Activated CD4-positive, alpha-beta T cell treated with anti-CD3 and anti-CD28 coated beads, Interleukin-2, Interleukin-4, amounts not matched to agents 100 ng/mL and 50 ng/mL, durations not matched to agents 16 hours and 8 hours (primary cell): Measurements from ENCODE around the gene APBA2.
A peak's percentile ranks its signal among the peaks of the same experiment; 100 is the strongest.

ENCODE experiments used
- DNase-seq: peaks from one replicate; pipeline ENCODE4 v3.0.0-alpha.2; 2020; ENCODE audit warnings: low spot score

Gene APBA2

DNA sequence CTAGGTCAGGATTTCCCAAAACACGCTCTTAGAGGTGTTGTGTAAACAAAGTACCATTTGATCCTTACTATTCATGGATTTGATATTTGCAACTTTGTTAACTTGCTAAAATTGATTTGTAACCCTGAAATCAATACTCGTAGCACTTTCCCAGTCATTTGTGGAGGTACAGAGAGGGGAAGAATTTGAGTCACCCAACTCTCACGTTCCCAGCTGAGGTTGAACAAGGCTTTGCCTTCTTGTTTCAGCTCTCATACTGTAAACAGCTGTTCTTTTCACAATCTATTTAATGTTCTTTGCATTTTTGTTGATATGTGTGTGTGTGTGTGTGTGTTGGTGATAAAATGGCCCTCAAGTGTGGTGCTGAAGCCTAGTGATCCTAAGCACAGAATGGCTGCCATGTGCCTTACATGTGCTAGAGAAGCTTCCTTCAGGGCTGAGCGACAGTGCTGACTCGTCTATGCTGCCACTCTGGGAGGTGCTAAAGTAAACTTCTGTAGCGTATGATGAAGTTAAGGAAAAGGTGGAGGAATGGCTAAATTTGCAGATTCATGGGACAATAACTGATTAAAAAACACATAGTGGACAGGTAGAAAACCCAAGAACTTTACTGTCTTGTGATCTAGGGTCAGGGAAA, 173.2 kb downstream of the APBA2 start:
- DNase-seq: peak; percentile 24

DNA sequence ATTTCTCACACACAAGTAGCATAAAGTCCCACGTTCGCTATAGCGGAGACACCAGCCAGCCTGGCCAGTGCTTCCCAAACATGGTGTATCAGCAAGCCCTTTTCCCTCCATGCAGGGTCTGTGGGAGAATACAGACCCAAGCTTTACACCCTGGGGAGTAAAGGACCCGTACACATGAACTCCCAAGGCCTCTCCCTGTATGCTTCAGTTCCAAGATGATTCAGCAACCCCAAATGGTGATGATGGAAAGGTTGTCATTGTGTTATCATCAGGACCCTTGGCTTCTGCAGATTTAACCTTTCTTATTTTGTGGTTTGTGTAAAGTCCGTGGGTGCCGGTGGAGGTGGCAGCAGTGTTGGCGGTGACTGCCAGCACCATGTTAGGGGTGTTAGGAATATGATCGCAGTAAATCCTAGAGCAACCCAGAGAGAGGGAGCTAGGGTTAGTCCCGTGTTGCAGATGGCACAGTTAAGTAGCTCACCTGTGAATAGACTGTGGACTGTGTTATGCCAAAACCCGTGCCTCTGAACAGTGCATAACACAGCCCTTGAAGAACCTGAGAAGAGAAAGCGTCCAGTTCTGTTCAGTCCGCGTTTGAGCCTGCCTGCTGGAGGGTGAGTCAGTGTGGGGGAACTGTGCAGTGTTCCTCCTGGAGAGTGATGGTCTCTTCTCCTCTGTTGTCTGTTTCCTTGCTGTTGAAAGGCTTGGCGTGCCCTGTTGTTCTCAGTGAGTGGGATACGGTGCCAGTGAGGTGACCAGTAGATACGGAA, 174.3 kb downstream of the APBA2 start:
- DNase-seq: no peak

DNA sequence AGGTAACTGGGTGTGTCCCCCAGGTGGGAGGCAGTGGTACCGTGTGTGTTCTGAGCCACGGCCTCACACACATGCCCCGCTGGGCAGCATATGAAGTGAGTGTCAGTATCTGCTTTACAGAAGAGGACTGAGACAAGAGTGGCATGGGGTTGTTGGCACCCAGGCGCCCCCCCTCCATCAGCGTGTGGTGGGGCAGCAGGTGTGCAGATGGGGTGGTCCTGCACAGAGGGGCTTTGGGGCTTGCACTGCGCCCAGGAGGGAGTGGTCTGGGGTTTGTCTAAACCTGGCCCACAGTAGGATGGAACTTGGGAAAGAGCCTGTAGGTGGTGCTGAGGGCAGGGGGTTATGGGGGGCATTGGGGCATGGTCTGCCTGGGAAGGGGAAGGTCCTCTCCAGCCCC, 176.0 kb downstream of the APBA2 start:
- no peak for DNase-seq

DNA sequence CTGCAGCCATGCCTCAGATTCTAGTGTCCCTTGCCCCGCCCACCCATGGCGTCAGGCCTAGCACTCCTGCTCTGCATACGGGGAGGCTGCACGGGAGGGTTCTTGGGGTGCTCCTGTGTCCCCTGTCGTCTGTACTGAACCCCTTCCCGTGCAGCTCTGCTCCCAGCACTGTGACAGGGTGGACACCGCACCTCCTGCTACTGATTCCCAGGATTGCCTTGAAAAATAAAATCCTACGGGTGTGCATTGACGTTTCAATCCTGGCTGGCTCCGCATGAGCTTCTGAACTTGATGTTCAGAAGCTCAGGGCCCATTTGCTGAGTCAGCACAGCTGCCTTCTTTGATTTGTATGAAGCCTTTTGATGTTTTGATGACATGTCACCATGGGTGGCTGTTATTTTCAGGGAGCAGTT, 176.4 kb downstream of the APBA2 start:
- no peak for DNase-seq

DNA sequence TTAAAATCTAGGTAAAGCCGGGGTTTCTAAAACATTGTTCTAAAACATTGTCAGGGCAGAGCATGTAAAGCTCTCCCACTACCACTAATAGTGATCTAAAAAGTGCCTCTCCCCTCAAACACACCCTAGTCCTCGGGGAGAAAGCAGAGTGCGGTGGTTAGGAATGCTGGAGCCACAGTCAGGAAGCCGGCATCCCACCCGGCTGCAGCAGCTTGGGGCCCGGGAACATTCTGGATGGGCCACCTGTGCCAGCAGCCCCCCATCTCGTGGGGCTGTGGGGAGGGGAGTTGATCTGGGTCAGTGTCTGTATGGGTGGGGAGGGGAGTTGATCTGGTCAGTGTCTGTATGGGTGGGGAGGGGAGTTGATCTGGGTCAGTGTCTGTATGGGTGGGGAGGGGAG, 176.9 kb downstream of the APBA2 start:
- no peak for DNase-seq

DNA sequence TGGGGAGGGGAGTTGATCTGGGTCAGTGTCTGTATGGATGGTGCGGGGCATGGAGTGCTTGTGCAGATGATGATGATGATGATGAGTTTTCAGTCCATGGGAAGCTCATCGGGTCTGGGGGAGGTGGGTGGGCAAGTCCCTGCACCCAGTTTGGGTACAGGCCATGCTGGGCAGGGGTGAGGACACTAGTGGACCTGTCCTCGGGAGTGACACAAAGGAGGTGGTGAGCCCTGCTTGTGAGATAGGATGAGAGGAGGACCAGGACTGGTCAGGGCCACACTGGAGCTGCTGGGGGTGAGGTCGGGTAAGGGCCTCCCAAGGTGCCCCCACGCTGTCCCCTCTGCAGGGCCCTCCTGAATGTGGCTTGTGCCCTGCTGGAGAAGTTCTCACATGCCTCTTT, 177.9 kb downstream of the APBA2 start:
- DNase-seq: no peak

DNA sequence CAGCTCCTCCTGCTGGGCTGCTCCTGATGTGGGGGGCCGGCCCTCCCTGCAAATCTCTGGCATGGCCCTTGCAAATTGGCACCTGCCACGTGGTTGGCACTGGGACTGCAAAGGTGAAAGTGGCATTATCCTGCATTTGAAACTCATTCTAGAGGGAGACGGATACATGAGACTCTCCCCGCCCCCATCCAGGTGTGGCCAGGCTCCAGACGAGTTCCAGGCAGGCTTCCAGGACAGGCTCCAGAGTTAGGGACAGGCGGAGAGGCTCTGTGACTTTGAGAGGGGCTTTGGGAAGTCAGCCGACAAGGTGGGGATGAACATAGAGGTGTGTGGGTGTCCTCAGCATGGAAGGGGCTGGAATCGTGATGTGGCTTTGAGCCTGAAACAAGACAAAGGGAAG, 178.5 kb downstream of the APBA2 start:
- DNase-seq: no peak

DNA sequence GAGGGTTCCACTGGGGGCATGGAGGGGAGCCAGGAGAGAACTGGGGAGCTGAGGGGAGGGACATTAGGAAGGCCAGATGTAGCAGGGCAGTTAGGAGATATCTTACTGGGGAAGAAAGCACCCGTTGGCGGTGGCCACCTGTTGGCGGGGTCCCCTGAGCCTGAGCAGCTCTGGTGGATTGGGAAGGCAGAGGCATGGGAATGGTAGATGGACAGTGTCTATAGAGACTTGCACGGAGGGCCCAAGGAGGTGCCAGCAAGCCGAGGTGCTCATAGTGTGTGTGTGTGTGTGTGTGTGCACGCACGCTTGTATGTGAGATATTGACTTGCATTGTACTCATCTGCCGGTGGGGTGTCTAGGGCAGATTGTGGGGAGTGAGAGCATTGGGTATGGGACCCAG, 179.0 kb downstream of the APBA2 start:
- DNase-seq: no peak

DNA sequence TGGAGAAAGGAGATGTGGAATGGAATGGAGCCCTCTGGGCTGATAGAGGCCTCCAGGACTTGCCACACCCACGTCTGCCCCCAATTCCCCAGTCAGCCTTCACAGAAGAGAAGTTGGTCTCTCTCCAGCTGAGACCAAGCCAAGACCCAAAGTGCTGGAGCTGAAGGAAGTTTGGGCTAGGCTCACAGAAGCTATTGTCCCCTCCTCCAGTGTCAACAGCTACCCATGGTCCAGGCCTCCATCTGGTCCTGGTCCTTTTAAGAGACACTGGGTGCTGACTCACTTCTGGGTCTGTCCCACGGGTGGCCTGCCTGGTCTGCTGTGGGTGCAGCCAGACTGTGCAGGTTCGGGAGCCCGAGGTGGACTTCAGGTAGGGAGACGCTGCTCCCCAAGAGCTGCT, 179.8 kb downstream of the APBA2 start:
- DNase-seq: no peak

DNA sequence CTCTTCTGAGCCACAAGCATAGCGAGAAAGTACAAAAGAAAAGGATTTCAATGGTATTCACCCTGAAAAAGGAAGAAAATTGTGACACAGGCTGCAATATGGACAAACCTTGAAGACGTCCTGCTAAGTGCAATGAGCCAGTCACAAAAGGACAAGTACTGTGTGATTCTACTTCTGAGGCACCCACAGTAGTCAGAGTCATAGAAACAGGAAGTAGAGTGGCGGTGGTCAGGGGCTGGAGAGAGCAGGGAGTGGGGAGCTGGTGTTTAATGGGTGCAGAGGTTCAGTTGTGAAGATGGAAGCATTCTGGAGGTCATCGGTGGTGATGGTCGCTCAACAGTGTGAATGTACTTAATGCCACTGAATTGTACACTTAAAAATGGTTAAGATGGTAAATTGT, 180.5 kb downstream of the APBA2 start:
- DNase-seq: no peak

DNA sequence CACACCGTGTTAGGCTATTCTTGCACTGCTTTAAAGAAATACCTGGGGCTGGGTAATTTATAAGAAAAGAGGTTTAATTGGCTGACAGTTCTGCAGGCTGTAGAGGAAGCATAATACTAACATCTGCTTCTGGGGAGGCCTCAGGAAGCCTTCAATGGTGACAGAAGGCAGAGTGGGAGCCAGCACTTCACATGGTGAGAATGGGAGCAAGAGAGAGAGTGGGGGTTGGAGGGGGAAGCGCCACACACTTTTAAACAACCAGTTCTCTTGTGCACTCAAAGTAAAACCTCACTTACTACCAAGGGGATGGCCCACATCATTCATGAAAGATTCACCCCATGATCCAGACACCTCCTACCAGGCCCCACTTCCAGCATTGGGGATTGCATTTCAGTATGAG, 181.1 kb downstream of the APBA2 start:
- DNase-seq: no peak

DNA sequence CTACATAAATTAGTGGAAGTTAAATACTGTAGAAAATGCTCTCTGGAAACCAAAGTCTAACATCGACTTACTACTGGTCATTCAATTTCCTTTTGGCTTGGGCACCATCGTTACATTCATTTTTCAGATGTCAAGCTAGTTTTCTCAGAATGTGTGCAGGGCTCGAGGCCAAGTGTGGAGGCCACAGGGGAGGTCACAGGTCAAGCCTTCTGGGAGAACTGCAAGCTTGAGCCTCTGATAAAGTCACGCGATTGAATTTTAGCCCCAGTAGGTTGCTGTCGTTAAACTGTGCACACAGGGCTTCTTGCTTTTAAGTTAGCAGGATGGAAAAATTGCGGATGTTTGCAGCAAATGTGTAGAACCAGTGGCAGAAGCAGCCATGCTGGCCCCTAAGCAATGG, 182.2 kb downstream of the APBA2 start:
- no peak for DNase-seq

DNA sequence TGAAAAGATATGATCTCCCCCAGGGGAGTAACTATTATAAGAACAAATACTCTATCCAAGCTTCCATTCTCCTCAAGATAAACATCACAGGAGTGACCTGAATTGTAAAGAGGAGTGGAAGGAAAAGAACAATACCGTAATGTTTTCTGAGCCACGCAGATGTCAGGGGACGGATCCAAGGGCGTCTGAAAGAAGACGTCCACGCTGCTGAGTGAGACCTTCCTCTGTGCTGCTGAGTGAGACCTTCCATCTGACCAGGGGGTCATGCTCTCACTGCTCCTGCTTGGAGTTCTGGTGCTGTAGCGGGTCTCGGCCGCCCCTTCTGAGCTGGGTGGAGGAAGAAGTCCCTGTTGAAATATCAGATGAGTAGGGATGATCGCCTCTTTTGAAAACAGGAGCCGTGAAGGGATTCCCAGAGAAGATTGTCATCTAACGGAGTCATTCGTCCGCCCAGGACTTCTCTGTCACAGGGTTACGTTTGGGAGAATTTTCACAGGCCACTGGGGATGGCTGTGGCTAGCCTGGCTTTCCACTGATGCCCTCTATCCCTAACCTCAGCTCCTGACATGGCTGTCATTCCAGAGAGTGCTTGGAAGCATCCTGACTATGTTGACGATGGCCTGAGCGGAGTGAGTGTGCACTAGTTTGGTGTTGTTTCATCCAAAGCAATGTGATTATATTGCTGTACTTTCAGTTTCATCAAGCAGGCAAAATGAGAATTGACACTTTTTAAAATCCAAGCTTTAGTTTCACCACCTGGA, 184.9 kb downstream of the APBA2 start:
- DNase-seq: no peak

DNA sequence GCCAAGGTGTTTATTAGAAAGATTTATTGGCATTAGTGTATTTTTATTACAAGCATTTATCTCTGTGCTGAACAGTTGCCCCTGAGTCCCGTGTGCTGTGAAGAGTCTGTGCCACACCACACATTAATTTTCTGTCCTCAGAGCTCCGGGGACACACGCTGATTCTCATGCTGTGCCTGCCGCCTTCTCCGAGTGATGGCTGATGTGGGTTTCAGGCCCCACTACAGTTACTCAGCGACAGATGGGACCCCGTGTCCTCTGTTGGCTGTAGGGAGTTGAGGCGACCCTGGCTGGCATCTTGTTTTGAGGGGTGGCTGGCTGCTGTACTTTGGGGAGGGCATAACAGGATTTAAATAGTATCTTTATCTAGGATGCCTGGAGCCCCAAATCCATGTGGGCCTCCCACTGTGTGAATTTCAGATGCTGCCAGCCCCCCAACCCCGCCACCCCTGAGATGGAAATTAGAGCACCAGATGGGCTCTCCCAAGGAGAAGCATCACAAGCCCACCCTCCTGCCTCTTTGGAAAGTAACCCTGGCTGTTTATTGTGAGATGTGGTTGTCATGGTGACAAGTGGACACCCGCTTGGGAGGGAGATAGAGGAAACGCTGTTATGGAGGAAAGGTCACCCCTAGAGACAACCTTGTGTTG, 185.6 kb downstream of the APBA2 start:
- no peak for DNase-seq

DNA sequence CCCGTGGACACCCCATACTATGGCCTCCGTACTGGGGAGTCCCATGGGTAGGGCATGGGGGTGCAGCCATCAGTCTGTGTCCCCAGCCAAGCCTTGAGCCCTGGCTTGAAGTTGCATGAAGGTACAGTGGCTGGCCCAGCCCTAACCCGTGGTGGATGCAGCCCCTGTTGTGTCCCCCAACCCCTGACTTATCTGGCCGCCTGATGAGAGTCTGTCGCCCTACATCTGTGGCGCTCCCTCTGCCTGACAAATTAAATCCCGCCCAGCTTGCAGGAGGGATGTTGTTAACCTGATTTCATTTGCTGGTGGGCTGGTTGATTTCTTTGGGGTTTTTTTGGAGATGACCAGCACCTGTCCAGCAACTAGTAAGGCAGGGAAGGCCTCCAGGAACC, 186.1 kb downstream of the APBA2 start:
- DNase-seq: no peak

DNA sequence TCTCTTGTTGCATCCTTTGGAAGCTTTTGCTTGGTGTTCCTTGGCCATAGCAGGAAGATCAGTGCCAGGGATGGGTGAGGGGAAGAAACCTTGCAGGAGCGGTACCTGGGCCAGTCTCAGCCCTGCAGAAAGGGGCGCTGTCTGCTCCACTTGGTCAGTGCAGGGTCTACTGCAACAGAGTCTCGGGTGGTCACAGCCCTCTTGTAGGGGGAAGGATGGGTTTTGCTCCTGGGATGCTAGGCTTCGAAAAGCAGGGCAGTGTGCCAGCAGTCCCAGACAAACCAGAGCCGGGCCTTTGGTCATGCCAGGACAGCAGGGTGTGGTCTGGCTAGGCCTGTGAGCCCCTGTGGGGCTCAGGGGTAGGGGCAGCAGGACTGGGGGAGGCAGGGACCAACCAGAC, 186.7 kb downstream of the APBA2 start:
- DNase-seq: no peak

DNA sequence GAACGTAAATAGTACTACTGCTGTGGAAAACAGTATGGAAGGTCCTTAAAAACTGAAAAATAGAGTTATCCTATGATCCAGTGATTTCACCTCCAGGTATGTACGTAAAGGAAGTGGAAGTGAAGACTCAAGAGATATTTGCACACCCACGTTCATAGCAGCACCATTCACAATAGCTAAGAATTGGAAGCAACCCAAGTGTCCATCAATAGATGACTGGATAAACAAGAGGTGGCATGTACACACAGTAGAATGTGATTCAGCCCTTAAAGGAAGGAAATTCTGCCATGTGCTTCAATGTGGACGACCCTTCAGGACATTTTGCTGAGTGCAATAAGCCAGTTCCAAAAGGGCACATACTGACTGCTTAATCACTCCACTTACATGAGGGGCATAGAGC, 188.3 kb downstream of the APBA2 start:
- DNase-seq: no peak

DNA sequence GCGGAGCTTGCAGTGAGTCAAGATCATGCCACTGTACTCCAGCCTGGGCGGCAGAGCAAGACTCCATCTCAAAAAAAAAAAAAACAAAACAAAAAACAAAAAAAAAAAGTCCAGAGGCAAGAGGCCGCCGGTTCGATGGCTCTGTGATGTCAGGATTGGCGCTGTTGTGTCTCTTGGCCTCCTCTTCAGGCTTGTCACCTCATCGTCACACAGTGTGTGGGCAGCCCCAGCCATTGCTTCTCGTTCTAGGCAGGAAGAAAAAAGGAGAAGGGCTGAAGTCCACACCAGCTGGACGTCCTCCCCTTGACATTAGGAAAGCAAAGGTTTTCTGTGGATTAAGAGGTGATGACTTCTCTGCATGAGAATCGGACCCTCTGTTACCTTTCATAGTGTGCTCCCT, 192.8 kb downstream of the APBA2 start:
- no peak for DNase-seq

DNA sequence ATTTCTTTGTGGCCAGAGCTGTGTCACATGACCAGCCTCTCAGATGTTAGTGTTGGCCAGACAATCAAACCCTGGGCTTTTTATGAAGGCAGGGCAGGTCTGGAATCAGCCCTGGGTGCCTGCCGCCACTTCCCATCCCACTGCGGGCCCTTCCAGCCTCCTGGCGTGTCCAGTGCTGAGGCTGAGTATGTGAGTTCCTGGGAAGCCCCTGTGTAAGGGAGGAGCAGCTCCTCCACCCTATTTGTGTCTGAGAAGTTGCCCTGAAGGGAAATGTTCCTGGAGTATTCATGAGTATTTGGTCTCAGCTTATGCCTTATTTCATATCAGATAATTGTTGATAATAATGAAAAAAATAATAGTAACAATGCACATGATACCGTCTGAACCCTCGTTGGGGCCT, 193.7 kb downstream of the APBA2 start:
- DNase-seq: no peak

DNA sequence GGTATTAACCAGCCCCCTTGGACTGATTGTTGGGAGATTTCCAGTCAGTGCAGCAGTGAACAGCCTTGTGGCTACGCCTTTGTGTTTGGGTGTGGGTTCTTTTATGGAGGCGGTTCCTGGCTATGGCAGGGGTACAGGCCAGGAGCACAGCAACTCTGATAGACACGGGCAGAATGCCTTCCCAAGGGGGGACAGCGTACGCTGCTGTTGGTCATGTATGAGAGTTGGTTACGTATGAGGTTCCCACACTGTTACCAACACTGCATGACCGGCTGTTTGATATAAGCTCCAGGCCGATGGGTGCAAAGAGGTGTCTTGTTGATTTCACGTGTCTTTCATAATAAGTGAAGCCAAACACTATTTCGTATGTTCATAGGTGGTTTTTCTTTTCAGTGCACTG, 196.0 kb downstream of the APBA2 start:
- no peak for DNase-seq

DNA sequence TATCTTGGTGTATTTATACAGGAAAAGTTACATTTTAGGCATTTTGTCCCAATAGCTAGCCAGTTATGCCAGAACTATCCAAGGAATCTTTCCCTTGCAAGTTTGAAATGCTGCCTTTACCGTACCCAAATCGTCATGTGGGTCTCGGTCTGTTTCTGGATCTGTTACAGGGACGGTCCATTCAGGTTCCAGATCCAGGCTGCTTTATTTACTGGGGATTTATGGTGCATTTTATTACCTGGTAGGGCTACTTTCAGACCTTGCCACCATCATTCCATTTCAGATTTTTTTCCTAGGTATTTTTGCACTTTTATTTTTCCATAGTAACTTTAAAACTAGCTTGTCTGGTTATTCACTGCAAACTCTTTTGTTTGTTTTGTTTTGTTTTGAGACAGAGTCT, 197.4 kb downstream of the APBA2 start:
- DNase-seq: no peak

DNA sequence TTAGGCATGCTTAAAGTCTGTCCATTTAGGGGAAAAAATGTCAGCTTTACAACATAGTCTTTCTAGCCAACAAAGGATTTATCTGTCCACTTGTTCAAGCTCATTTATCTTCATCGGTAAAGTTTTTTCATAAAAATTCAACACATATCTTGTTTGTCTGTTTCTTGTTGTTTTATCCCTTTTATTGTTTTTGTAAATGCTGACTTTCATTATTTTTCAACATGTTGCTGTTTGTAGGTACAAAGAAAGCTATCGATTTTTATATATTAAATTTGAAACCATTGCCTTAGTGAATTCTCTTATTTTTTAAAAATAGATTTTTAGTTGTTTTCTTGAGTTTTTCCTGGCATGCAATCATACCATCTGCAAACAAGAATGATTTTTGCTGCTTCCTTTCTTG, 198.1 kb downstream of the APBA2 start:
- no peak for DNase-seq

DNA sequence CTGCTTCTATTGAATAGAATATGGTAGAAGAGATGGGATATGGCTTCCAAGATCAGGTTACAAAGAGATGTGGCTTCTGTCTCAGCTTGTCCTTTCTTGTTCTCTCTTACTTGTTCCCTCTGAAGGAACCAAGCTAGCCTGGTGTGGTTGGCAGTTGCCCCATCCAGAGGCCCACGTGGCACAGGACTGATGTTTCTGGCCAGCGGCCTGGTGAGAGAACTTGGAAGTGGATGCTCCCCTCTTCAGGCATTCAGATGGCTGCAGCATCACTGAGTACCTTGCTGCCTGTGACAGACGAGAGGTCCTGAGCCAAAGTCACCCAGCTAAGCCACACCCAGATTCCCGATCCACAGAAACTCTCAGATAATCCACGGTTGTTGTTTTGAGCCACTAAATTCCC, 200.2 kb downstream of the APBA2 start:
- DNase-seq: no peak
